Liver (tissue), 3 donors: ENCODE results near the gene SOHLH1.

Experiments used
- CTCF ChIP-seq: fragments of 150-350 bp; IDR thresholded peaks from 2 replicates; pipeline ENCODE4 v1.5.1; 2017; ENCODE audit warnings: improper control_type of control experiment, low read depth, low read length; ENCODE audit not compliant: missing input control
- JUND ChIP-seq, 2 donors: IDR thresholded peaks; 2 replicates each; pipeline ENCODE4 v1.6.1; 2016; ENCODE audit warnings: antibody characterized with exemption in 2 of 2
- MAX ChIP-seq: IDR thresholded peaks from 2 replicates; pipeline ENCODE4 v1.6.1; 2016; ENCODE audit warnings: antibody characterized with exemption
- RAD21 ChIP-seq, 2 donors: IDR thresholded peaks; 2 replicates each; pipeline ENCODE4 v1.6.1; 2016; ENCODE audit warnings: antibody characterized with exemption in 2 of 2, mild to moderate bottlenecking in 2 of 2
- SP1 ChIP-seq: IDR thresholded peaks from 2 replicates; pipeline ENCODE4 v1.6.1; 2018; ENCODE audit warnings: antibody characterized with exemption, mild to moderate bottlenecking
- donor health status: healthy.
- donor health status: healthy.

- TF ChIP-seq CTCF (no peak), JUND (IDR thresholded peaks at IDR 0.05) (no peak), MAX (no peak), SP1 (no peak), RAD21 (IDR thresholded peaks at IDR 0.05) (no peak)
These were observed 33.5 kb downstream of the SOHLH1 start for GRCh38 chr9:135665795-135666189.
